IMR-90 (cell line): ENCODE data around the gene ELMO1. TPM values are rescaled to one million over a fixed set of nuclear protein-coding genes. Genes with fewer than 3 reads are reported as not detected.

Experiments used
- ATAC-seq: fragments of 200-7000 bp; cut with Tn5 transposase; 2 replicates; pipeline ENCODE4 v1.9.1; 2020; ENCODE audit warnings: low read depth, mild to moderate bottlenecking, moderate library complexity
- BruUV-seq: library from RNA; stranded (reverse); fragments of 400-500 nt; replicated peaks from 2 replicates; lab custom pipeline; 2021; lab: Mats Ljungman, UMichigan
- CTCF ChIA-PET: fragments of 300-600 bp; formaldehyde crosslinking; extraction: SDS; loops from one replicate; lab custom pipeline; 2021; ENCODE audit warnings: antibody characterized with exemption; lab: Yijun Ruan, JAX
- POLR2A ChIA-PET: fragments of 300-600 bp; sonication (Branson Sonifier 250); formaldehyde crosslinking; loops from one replicate; lab custom pipeline; 2022; ENCODE audit warnings: antibody characterized with exemption; ENCODE audit not compliant: unreplicated experiment; lab: Charles Lee
- DNase-seq: peaks from one replicate; pipeline ENCODE4 v3.0.0; 2013
- H2AFZ ChIP-seq: replicated peaks from 2 replicates; pipeline ENCODE3; 2013; ENCODE audit warnings: low read length, mild to moderate bottlenecking; ENCODE audit not compliant: poor library complexity
- H2AK5ac ChIP-seq: 2 replicates; pipeline ENCODE4 v1.6.1; 2013; ENCODE audit warnings: low read depth, low read length, inconsistent platforms
- H2AK9ac ChIP-seq: replicated peaks from 2 replicates; pipeline ENCODE3; 2013; ENCODE audit warnings: mild to moderate bottlenecking, low read depth, low read length, moderate library complexity; ENCODE audit not compliant: poor library complexity
- H2BK120ac ChIP-seq: 2 replicates; pipeline ENCODE4 v1.6.1; 2013; ENCODE audit warnings: low read depth, low read length, inconsistent platforms
- H2BK15ac ChIP-seq: 3 replicates; pipeline ENCODE4 v1.6.1; 2013; ENCODE audit warnings: low read depth, low read length, inconsistent platforms
- H2BK20ac ChIP-seq: 2 replicates; pipeline ENCODE4 v1.6.1; 2013; ENCODE audit warnings: low read depth, mild to moderate bottlenecking, inconsistent platforms, low read length, moderate library complexity
- H2BK5ac ChIP-seq: 2 replicates; pipeline ENCODE4 v1.6.1; 2013; ENCODE audit warnings: mild to moderate bottlenecking, low read depth, low read length, inconsistent platforms; ENCODE audit not compliant: poor library complexity, severe bottlenecking
- H3K14ac ChIP-seq: replicated peaks from 2 replicates; pipeline ENCODE4 v1.6.1; 2013; ENCODE audit warnings: low read depth, low read length, inconsistent platforms
- H3K18ac ChIP-seq: 2 replicates; pipeline ENCODE4 v1.6.1; 2013; ENCODE audit warnings: low read depth, low read length, control low read depth
- H3K23ac ChIP-seq: 2 replicates; pipeline ENCODE4 v1.6.1; 2013; ENCODE audit warnings: low read depth, low read length, inconsistent platforms
- H3K27ac ChIP-seq: 2 replicates; pipeline ENCODE4 v1.5.1; 2013; ENCODE audit warnings: mild to moderate bottlenecking, control low read depth, low read length; ENCODE audit not compliant: insufficient read depth
- H3K27me3 ChIP-seq: 2 replicates; pipeline ENCODE4 v1.6.1; 2013; ENCODE audit warnings: low read length; ENCODE audit not compliant: control insufficient read depth, insufficient read depth
- H3K36me3 ChIP-seq: 2 replicates; pipeline ENCODE4 v1.6.1; 2013; ENCODE audit warnings: low read length, mixed read lengths; ENCODE audit not compliant: control insufficient read depth, insufficient read depth
- H3K4ac ChIP-seq: 2 replicates; pipeline ENCODE4 v1.6.1; 2013; ENCODE audit warnings: low read depth, low read length, inconsistent platforms
- H3K4me1 ChIP-seq: 2 replicates; pipeline ENCODE4 v1.6.1; 2013; ENCODE audit warnings: low read length, mixed read lengths; ENCODE audit not compliant: control insufficient read depth, insufficient read depth
- H3K4me2 ChIP-seq: 2 replicates; pipeline ENCODE4 v1.6.1; 2013; ENCODE audit warnings: low read depth, mild to moderate bottlenecking, control low read depth, low read length, moderate library complexity
- H3K4me3 ChIP-seq: 2 replicates; pipeline ENCODE4 v1.5.1; 2013; ENCODE audit warnings: low read depth, mild to moderate bottlenecking, control low read depth, low read length, moderate library complexity; ENCODE audit not compliant: insufficient read depth
- H3K56ac ChIP-seq: 2 replicates; pipeline ENCODE4 v1.6.1; 2013; ENCODE audit warnings: low read length, inconsistent platforms; ENCODE audit not compliant: insufficient read depth; ENCODE audit errors: extremely low read depth
- H3K79me1 ChIP-seq, 2 experiments: 2 replicates each; pipeline ENCODE4 v1.6.1; 2013; ENCODE audit warnings: low read length in 2 of 2, inconsistent platforms in 1 of 2, low read depth in 1 of 2
- H3K9ac ChIP-seq: 2 replicates; pipeline ENCODE4 v1.6.1; 2013; ENCODE audit warnings: low read depth, low read length, control low read depth
- H3K9me1 ChIP-seq: 2 replicates; pipeline ENCODE4 v1.6.1; 2013; ENCODE audit warnings: low read length, inconsistent platforms; ENCODE audit not compliant: insufficient read depth
- H3K9me3 ChIP-seq: 2 replicates; pipeline ENCODE4 v1.6.1; 2013; ENCODE audit warnings: low read length; ENCODE audit not compliant: control insufficient read depth, insufficient read depth
- H4K20me1 ChIP-seq: 2 replicates; pipeline ENCODE4 v1.6.1; 2013; ENCODE audit warnings: low read length, inconsistent platforms; ENCODE audit not compliant: insufficient read depth
- H4K5ac ChIP-seq: 2 replicates; pipeline ENCODE4 v1.6.1; 2013; ENCODE audit warnings: mild to moderate bottlenecking, low read depth, low read length, control low read depth
- H4K8ac ChIP-seq, 2 experiments: 2 replicates each; pipeline ENCODE4 v1.6.1; 2013; ENCODE audit warnings: low read depth in 2 of 2, low read length in 2 of 2, control low read depth in 1 of 2, inconsistent platforms in 1 of 2
- H4K91ac ChIP-seq: 2 replicates; pipeline ENCODE4 v1.6.1; 2013; ENCODE audit warnings: low read depth, low read length, inconsistent platforms; ENCODE audit not compliant: insufficient read depth
- CHD1 ChIP-seq: IDR thresholded peaks from 2 replicates; pipeline ENCODE4 v1.6.1; 2012; ENCODE audit warnings: low read depth, low read length, improper control_type of control experiment
- FOS ChIP-seq: fragments of 150-350 bp; IDR thresholded peaks from 2 replicates; pipeline ENCODE4 v1.6.1; 2016; ENCODE audit warnings: low read depth, low read length
- MAFK ChIP-seq: IDR thresholded peaks from 2 replicates; pipeline ENCODE4 v1.6.1; 2012; ENCODE audit warnings: low read depth, low read length, improper control_type of control experiment
- MAZ ChIP-seq: IDR thresholded peaks from 2 replicates; pipeline ENCODE4 v1.6.1; 2012; ENCODE audit warnings: low read depth, mild to moderate bottlenecking, low read length, improper control_type of control experiment, moderate library complexity, borderline replicate concordance
- POLR2A ChIP-seq: IDR thresholded peaks from 2 replicates; pipeline ENCODE4 v1.6.1; 2012; ENCODE audit warnings: mild to moderate bottlenecking, low read depth, low read length
- RAD21 ChIP-seq: IDR thresholded peaks from 2 replicates; pipeline ENCODE4 v1.6.1; 2012; ENCODE audit warnings: low read length, improper control_type of control experiment
- SMC3 ChIP-seq: fragments of 150-350 bp; IDR thresholded peaks from 2 replicates; pipeline ENCODE4 v1.6.1; 2016; ENCODE audit warnings: low read depth, mild to moderate bottlenecking, antibody characterized with exemption, low read length, moderate library complexity
- dilution Hi-C: fragments of 300-500 bp; cut with HindIII; formaldehyde crosslinking; loops from one replicate; pipeline ENCODE4 v1.14.3; 2018; ENCODE audit warnings: low sequenced_read_pairs; ENCODE audit not compliant: unreplicated experiment
- in situ Hi-C: fragments of 300-500 bp; cut with MboI; formaldehyde crosslinking; loops from 3 replicates; pipeline ENCODE4 v1.14.3; 2019; ENCODE audit warnings: low sequenced_read_pairs, inconsistent platforms, mixed read lengths
- intact Hi-C: fragments of 100-400 bp; cut with micrococcal nuclease; formaldehyde crosslinking; loops from 2 replicates; pipeline ENCODE4 v1.10.0; 2022
- polyA plus RNA-seq, 3 experiments: library from polyadenylated mRNA; depleted of rRNA; stranded (reverse); fragments of >200 nt; gene quantifications; 2 replicates each; pipeline ENCODE4 v1.2.3, GENCODE V29; 2012; ENCODE audit warnings: low replicate concordance in 1 of 3
- total RNA-seq: library from RNA; depleted of rRNA; stranded (reverse); fragments of >200 nt; gene quantifications from 2 replicates; pipeline ENCODE4 v1.2.3, GENCODE V29; 2012
- TF ChIP-seq, protein P1 (sequence below): fragments of 150-350 bp; IDR thresholded peaks from 2 replicates; pipeline ENCODE4 v1.6.1; 2017; ENCODE audit warnings: mild to moderate bottlenecking, antibody characterized with exemption, low read length, low read depth
- TF ChIP-seq, protein P2 (sequence below): fragments of 150-350 bp; IDR thresholded peaks from 2 replicates; pipeline ENCODE4 v1.6.1; 2016; ENCODE audit warnings: low read depth, mild to moderate bottlenecking, low read length, moderate library complexity, borderline replicate concordance

ELMO1 gene
- total and polyA plus RNA-seq, 2 of the 4 experiments (the other 2 are of a cell fraction), result 0.03 TPM; not detected in 1

DNA sequence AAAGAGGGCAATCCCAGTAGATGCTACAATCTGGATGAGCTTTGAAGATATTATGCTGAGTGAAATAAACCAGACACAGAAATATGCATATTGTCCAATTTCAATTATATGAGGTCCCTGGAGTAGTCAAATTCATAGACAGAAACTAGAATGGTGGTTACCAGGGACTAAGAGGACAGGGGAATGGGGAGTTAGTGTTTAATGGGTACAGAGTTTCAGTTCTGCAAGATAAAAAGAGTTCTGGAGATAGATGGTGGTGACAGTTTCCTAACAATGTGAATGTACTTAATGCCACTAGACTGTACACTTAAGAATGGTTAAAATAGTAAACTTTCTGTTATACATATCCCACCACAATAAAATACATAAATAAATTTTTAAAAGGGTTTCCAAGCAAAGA is 236.6 kb downstream of the ELMO1 start:
- no peak overlapping the region for H3K18ac ChIP-seq
- H4K20me1 ChIP-seq, result no peaks in the 10 kb centered on the region
- H4K91ac ChIP-seq, result no peak overlapping the region
- H2BK120ac ChIP-seq, result no peak overlapping the region
- no peak for TF ChIP-seq POLR2A
- no peak for TF ChIP-seq CHD1
- TF ChIP-seq RAD21, result no peak
- TF ChIP-seq, protein P1, sequence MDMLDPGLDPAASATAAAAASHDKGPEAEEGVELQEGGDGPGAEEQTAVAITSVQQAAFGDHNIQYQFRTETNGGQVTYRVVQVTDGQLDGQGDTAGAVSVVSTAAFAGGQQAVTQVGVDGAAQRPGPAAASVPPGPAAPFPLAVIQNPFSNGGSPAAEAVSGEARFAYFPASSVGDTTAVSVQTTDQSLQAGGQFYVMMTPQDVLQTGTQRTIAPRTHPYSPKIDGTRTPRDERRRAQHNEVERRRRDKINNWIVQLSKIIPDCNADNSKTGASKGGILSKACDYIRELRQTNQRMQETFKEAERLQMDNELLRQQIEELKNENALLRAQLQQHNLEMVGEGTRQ, result no peak
- no peak for TF ChIP-seq MAZ
- no peak for TF ChIP-seq SMC3
- no peak for TF ChIP-seq FOS
- TF ChIP-seq, protein P2, sequence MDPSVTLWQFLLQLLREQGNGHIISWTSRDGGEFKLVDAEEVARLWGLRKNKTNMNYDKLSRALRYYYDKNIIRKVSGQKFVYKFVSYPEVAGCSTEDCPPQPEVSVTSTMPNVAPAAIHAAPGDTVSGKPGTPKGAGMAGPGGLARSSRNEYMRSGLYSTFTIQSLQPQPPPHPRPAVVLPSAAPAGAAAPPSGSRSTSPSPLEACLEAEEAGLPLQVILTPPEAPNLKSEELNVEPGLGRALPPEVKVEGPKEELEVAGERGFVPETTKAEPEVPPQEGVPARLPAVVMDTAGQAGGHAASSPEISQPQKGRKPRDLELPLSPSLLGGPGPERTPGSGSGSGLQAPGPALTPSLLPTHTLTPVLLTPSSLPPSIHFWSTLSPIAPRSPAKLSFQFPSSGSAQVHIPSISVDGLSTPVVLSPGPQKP, result no peak
- TF ChIP-seq MAFK, result no peak
- ChIA-PET CTCF (no interaction called here), POLR2A (no interaction called here)
- H2AK9ac ChIP-seq, result no peak overlapping the region
- H2BK20ac ChIP-seq, result no peak overlapping the region
- no peak for ATAC-seq
- dilution Hi-C loops, result no loop called here
- no peak overlapping the region for H2BK5ac ChIP-seq
- intact Hi-C loops, result no loop called here
- H3K23ac ChIP-seq, result no peak overlapping the region
- no peak overlapping the region for H2BK15ac ChIP-seq
- no peak overlapping the region for H2AFZ ChIP-seq
- no peak for DNase-seq
- no peak overlapping the region for H3K56ac ChIP-seq
- H3K9me3 ChIP-seq, result no peaks in the 10 kb centered on the region
- H3K36me3 ChIP-seq, result no peaks in the 10 kb centered on the region
- no peak overlapping the region for H4K5ac ChIP-seq
- no peak overlapping the region for H3K27ac ChIP-seq
- H3K4me2 ChIP-seq, result no peak overlapping the region
- H3K4me1 ChIP-seq, result peaks cover 2% of the 10 kb centered on the region; the same call in 1 of the 2 replicates
- H3K14ac ChIP-seq, result no peak overlapping the region
- H3K4me3 ChIP-seq, result no peak overlapping the region
- no peak overlapping the region for H3K9ac ChIP-seq
- H3K27me3 ChIP-seq, result no peaks in the 10 kb centered on the region
- H4K8ac ChIP-seq, result no peak overlapping the region
- no TSS peak for BruUV-seq
- H2AK5ac ChIP-seq, result no peak overlapping the region
- no peaks in the 10 kb centered on the region for H3K79me1 ChIP-seq
- no peak overlapping the region for H3K4ac ChIP-seq
- no peaks in the 10 kb centered on the region; the same call in 1 of the 2 replicates for H3K9me1 ChIP-seq
- in situ Hi-C loops, result loop anchor here (25.0 kb wide), 1 partner anchor 625 kb away; the partner anchor contains the start of gene NME8
